ENCODE results near the gene SOX12.
"Not testable (repeated sequence)": the region's sequence is repeated elsewhere in the genome, so short reads cannot be mapped to it uniquely, and the experiment has no call there.

Gene SOX12

DNA sequence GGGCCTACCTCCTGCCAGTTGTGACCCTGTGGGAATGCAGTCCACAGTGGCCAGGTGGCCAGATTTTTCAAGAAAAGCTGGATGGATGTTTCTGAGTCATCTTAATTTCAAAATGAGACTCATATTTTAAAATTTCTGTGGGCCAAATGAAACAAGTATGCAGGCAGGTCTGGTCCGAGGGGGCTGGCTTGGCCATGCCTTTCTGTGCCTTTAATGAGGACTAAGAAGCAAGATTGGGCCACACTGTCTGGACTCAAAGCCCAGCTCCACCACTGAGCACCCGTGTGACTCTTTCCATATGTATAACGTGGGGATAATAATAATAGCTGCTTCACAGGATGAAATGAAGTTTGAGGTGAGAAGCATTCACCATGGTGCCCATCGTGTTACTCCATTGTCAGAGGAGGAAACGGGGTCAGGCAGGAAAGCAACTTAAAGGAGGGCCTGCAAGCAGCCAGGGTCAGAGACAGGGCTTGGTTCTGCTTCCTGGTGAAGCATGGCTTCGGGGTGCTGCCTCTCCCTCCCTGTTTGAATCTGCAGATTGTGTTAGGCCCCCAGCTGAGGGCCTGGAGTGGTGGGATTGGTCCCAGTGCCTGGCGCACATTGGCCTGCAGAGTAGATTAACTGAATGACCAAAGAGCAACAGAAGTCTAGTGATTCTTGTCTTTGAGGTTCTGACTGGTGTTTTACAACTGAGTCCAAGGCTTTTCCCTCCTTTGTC lies 3.8 kb downstream of the SOX12 start:
- DNase-seq (ENCODE audit: low read depth) = no peak

DNA sequence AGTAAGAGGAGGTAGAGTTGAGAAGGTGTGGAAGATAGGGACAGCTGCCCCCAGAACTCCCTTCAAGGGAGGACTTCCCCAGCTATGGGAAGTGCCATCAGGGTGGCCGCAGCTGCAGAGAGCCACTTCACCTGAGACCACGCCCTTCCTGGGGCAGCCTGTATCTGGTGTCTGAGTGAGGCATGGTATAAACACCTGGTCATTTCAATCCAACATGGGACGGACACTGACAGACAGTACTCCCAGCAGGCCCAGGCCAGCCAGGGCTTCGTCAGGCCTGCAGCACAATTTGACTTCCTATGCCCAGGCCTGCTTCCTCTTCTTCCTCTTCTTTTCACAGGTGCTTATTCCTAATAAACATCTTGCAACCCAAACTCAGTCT lies 4.5 kb downstream of the SOX12 start:
- no peak for DNase-seq (ENCODE audit: low read depth)

- DNase-seq (ENCODE audit: low read depth) = peak; percentile 73
Observed at GRCh38 chr20:330233-331149, 5.1 kb downstream of the SOX12 start.

GRCh38 chr20:334578-334977 lies 9.2 kb downstream of the SOX12 start:
- no peak for DNase-seq (ENCODE audit: low read depth)

- not testable (repeated sequence) for DNase-seq (ENCODE audit: low read depth)
Observed at GRCh38 chr20:336040-336439, 10.7 kb downstream of the SOX12 start.

DNA sequence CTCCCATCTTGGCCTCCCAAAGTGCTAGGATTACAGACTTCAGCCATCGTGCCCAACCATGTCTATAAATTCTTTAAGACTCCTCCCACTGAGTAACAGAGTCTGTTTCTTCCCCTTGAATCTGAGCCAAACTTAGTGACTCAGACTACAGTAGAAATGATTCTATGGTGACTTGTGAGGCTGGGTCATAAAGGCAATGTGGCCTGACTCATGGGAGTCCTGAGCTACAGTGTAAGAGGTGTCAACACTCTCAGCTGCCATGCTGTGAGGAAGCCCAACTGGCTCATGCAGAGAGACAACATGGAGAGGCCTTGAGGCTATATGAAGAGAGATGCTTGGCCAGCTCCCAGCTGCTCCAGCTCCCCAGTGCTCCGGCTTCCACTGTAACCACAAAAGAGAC lies 16.3 kb downstream of the SOX12 start:
- DNase-seq (ENCODE audit: low read depth) = peak; percentile 87

- DNase-seq (ENCODE audit: low read depth) = no peak
Observed at GRCh38 chr20:343107-343506, 17.8 kb downstream of the SOX12 start.

- no peak for DNase-seq (ENCODE audit: low read depth)
Observed at GRCh38 chr20:346033-346639, 20.8 kb downstream of the SOX12 start.

DNA sequence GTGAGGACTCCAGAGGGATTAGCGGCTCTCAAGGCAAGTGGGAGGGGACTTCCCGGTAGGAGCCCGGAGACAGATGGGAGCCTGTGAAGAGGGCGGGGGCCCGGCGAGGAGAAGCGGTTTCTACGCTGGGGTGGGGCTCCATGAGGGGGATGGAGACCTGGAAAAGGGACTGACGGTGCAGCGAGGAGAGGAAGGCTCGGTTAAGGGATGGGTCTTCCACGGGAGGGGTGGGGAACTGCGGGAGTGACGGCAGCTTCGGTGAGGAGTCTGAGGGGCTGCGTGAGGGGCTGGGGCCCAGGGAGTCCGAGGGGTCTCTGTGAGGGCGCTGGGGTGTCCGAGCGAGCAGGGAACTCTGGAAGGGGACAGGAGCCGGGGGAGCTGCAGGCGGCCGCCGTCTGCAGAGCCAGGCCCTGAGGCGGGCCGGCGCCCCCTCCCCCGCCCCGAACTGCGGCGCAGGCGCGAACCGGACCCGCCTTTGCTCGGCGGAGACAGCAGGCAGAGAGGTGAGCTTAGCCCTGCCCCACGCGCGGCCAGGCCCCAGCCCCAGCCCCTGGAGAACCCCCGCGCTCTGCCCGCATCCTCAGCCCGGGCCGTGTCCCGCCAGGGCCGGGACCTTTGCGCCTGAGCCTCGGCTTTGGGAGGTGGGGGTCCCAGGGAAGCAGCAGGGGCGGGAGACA lies 21.4 kb downstream of the SOX12 start, which contains the start of gene NRSN2:
NRSN2 (plus strand) TSS at position 472 of the 677 bp plus-strand sequence. CDS start 2,533 bp downstream, outside the sequence.
- DNase-seq (ENCODE audit: low read depth) = peak; percentile 61

- no peak for DNase-seq (ENCODE audit: low read depth)
Observed at GRCh38 chr20:347317-347639, 21.9 kb downstream of the SOX12 start.

GRCh38 chr20:347640-348484 lies 22.5 kb downstream of the SOX12 start:
- DNase-seq (ENCODE audit: low read depth) = peak; percentile 93

- DNase-seq (ENCODE audit: low read depth) = no peak
Observed at GRCh38 chr20:348972-349841, 23.9 kb downstream of the SOX12 start.

- DNase-seq (ENCODE audit: low read depth) = no peak
Observed at GRCh38 chr20:353166-353565, 27.8 kb downstream of the SOX12 start.

GRCh38 chr20:354298-354977 lies 29.1 kb downstream of the SOX12 start:
- DNase-seq (ENCODE audit: low read depth) = peak; percentile 65

- DNase-seq (ENCODE audit: low read depth) = not testable (repeated sequence)
Observed at GRCh38 chr20:356154-356553, 30.8 kb downstream of the SOX12 start.

DNA sequence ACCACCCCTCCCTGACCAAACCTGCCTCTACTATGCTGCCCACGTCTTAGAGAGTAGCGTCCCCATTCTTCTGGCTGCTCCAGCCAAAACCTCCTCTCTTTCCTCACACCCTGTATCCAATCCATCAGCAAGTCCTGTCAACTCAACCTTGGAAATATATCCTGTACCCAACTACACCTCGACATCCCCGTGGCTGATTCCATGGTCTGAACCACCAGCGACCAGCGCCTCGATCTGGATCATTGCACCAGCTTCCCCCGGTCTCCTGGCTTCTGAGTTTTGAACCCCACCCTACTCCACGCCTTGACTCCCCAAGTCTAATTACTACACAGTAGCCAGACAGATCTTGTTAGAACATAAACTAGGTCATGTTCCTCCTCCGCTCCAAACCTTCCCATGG lies 31.4 kb downstream of the SOX12 start:
- DNase-seq (ENCODE audit: low read depth) = no peak

GRCh38 chr20:358891-359555 lies 33.7 kb downstream of the SOX12 start:
- peak; percentile 79 for DNase-seq (ENCODE audit: low read depth)

- DNase-seq (ENCODE audit: low read depth) = no peak
Observed at GRCh38 chr20:361561-361960, 36.2 kb downstream of the SOX12 start.

Data from amniotic epithelial cell (primary cell).